ENCODE results near the gene PRSS50.

PRSS50 gene

DNA sequence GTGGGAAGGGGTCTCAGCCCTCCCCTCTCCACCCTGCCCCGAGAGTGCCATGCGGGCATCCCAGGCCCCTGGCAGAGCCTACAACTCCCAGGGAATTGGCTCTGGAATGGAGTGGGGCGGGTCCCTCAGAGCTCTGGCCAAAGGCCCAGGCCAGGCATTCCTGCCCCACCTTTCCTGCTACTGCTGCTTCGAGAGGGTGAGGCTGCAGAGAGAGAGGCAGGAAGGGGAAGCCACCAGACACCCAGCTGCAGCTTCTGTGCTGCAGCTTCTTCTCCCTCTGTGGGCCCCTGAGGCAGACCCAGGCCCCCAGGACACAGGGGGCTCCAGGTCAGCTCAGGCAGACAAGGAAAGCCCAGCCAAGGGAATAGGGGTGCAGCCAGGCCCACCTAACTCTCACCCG lies 26.9 kb downstream of the PRSS50 start:
- DNase-seq: no peak

DNA sequence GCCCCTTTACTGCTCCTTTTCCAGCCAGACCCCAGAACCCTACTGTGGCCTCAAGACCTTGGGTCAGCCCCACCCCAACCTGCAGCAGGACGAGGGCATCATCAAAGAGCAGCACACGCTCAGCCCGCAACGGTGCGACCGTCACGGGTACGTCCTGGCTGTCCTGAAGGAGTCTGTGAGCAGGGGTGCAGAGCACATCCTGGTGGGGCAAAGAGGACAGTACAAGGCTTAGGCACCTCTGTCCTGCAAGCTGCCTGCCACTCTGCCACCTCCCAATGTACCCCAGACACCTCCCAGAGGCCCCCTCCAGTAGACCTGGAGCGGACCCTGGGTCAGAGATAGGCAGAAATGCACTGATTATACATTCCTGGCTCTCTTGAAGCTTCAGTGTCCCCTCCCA lies 32.2 kb downstream of the PRSS50 start:
- DNase-seq: no peak

- no peak for DNase-seq
Measured at GRCh38 chr3:46684891-46685290, 32.8 kb downstream of the PRSS50 start.

DNA sequence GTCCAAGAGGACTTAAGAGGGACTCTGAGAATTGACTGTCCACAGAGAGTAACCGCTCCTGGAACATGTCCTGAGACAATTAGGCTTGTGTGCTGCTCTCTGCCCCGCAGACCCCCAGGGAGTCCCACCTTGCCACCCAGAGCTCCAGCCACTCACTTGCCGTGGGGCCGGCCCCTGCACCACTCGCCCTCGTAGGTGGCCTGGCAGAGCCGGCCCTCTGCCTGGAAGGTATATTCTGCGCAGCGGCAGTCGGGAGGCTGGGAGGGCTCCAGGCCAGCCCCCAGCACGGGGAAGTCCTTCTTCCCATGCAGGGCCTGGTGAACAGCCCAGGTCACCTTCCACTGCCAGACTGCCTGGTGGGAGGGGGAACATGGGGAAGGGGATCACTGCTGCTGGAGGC lies 34.7 kb downstream of the PRSS50 start:
- DNase-seq: no peak

DNA sequence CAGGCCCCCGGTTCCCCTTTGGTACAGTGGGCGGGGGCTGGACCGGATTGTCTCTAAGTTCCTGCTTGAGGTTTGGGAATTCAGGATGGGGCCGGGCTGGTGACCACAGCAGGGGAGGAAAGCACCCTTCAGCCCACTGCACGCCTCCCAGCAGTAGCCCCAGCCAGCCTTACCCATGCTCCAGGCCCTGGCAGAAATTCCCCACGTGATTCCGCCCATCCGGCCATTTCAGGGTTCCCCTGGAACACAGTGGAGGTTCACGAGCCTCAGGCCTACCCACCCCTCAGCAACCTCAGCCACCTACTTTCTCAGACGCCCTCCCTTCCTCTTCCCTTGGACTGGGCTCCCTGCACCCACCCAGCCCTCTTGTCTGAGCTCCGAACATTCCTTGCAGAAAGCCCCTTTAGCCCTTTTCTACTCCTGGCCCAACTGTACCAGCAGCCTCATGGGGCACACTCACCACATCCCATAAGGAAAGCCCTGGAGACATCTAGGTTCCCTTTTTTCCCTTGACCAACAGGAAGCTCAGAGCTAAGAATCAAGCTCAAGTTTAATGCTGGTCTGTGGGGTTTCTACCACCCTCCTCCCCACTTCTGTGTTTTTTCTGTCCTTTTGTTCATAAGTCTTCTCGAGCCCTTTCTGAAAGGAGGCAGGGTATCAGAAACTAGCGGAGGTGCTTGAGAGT lies 35.7 kb downstream of the PRSS50 start:
- no peak for DNase-seq

DNA sequence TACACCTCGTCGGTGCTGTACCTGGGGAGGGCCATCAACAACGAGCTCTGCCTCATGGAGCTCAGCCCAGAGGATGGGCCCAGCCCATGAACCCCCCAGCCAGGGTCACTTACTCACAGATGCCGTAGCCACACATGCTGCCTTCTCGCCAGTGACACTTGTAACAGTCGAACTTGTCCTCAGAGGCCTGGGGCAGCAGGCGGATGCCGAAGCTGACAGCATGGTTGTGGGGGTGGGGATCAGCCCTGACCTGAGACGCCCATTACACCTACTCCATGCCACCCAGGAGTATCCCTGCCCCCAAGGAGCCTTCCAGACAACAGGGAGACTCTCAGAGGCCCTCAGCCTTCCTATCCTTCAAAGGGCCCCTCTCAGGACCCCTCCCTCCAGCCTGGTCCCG lies 36.3 kb downstream of the PRSS50 start:
- no peak for DNase-seq

- DNase-seq: no peak
Measured at GRCh38 chr3:46680298-46680826, 37.3 kb downstream of the PRSS50 start.

- no peak for DNase-seq
Measured at GRCh38 chr3:46679681-46680080, 38.0 kb downstream of the PRSS50 start.

- DNase-seq: no peak
Measured at GRCh38 chr3:46678280-46678679, 39.4 kb downstream of the PRSS50 start.

GRCh38 chr3:46677411-46677726 lies 40.3 kb downstream of the PRSS50 start:
- DNase-seq: no peak

DNA sequence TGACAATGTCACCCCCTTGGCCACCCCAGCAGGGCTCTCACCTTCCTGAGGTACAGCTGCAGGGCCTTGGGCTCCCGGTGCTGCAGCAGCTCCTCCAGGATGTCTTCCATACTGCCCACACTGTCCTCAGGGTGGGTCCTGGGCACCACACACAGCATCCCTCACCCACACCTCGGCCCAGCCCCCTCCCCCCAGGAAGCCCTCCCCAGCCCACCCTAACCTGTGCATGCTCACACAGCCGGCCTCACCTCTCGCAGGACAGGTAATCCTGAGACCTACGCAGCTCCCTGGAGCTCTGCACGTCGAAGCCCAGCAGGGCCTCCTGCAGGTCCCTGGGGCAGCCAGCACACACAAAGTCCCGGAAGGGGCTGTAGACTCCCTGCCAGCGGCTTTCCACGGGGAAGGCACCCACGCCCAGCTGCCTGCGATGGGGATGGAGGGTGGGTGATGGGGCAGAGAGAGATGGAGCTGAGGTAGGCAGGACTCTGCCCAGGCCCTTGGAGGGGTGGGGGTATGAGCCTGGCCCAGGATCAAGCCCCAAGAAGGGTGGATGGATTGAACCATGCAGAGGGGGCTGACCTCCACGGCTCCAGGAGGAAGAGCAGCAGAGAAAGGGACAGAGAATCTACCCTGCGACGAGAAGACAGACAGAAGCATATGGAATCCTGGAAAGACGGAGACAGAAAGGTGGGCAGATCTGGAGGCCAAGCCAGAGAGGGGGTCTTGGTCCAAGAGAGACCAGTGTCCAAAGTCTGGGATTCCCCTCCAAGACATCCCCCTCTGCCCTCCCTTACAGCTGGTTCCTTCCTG lies 40.9 kb downstream of the PRSS50 start:
- DNase-seq: no peak

DNA sequence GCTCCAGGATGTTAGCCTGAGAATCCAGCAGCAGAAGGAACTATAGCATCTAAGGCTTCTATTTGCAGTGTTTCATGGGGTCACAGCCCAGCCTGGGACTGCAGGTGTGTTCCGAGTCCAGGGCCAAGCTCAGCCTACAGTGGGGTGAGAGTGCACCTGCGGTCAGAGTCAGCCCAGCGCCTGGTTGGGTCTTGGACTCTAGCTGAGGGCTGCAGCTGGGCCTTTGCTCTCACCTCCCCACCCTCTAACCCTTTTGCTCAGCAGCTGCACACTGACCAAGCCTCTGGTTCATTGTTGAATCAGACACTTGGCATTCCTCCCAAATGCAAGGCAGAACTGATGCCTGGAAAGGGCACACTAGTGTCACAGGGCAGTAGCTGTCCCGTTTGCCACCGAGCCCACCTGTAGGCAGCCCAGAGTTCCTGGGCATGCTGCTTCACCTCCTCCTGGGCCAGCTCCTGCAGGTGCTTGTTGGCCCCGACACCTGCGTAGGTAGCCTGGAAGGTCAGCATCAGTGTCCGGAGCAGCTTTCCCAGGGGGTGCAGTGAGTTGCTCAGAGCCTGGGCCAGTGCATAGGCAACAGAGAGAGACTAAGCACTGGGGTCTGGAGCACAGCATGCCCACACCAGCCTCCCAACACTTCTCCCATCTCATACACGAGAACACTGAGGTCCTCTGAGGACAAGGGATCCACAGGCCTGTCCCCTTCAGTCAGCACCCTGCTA lies 41.7 kb downstream of the PRSS50 start:
- DNase-seq: no peak

DNA sequence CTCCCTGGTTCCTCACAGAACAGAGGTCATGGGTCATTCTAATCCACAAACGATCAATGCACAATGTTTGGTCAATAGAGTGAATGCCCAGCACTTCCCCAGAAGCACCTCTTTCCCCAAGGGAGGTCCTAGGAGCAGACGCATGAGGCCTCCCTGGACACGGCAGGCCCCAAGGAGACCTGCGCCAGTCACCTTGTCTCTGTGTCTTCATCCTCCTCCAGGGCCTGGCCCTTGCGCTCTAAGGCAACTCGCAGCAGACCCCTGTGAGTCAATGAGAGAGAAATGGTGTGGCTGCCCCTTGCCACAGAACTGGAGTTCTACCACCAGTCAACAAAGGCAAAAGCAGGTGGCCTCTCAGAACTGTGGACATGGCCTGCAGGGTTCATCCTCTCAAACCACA lies 42.2 kb downstream of the PRSS50 start:
- no peak for DNase-seq

GRCh38 chr3:46674031-46674845 lies 43.4 kb downstream of the PRSS50 start:
- no peak for DNase-seq

DNA sequence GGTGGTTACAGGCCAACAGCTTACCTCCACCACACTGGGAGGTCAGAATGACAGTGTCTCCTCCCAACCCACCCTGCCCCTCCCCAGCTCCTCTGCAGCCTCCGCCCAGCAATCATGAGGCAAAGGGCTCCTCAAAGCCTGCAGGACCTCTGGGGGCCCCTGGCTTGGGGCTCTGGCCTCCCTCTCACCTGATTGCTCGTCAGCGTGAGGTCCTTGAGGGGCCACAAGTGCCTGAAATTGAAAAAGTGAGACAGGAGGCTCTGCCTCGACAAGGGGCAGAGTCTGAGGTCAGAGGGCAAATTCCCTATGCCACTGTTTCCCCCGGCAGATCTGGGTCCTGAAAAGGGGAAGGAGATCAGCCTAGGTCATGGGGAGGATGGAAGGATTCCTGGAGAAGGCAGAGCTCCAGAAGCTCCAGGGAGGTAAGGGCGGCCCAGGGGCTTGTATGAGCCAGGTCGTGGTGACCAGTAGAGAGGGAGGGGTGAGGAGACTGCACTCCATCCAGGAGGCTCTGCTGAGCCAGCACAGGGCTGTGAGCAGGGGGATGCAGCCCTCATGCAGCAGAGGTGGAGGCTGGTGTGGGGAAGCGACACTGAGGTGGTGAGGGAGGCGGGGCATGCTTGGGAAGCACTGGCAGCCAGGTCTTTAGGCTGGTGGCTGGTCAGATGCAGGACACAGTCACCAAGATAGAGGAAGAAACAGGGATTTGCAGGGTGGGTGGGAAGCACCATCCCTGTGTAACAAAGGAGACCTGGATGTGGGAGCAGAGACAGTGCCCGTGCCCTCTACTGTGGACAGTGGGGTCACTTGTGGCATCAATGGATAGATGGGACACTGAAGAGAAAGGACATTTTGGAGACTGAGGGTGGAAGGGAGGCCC lies 44.3 kb downstream of the PRSS50 start:
- DNase-seq: no peak

DNA sequence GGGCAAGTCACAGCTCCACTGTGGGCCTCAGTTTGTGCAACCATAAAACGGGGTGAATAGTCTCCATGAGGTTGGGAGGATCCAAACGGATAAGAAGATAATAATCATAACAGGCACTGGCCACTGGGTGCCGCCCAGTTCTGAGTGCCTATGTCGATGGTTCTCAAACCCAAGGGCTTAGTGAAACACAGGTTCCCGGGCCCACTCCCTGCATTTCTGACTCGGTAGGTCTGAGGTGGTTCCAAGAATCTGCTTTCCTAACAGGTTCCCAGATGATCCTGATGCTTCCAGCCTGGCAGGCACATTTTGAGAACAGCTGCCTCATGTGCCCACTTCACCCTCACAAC lies 45.3 kb downstream of the PRSS50 start:
- DNase-seq: no peak

- no peak for DNase-seq
Measured at GRCh38 chr3:46671541-46672348, 45.9 kb downstream of the PRSS50 start.

DNA sequence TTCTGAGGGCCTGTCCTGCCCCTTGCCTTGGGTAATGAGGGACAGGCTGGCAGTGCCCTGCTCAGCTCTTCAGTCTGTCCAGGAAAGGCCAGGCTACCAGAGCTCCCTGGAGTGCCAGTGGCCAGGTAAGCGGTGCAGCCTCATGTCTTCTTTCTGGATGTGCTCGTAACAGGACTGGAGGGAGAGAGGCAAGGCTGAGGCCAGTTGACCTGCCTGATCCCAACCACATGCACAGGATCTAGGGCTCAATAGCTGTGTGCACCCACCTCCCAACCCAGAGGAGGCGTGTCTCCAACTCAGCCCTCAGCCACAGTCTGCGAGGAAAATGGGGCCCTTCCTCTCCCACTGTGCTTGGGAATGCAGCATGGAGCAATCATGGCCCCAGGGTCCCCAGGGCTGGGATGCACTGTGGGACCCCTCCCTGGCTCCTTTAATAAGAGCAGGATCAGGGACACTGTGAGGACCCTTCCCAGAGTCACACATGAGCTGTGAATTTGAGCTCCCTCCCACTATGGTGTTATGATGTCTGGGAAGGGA lies 46.7 kb downstream of the PRSS50 start:
- DNase-seq: no peak

DNA sequence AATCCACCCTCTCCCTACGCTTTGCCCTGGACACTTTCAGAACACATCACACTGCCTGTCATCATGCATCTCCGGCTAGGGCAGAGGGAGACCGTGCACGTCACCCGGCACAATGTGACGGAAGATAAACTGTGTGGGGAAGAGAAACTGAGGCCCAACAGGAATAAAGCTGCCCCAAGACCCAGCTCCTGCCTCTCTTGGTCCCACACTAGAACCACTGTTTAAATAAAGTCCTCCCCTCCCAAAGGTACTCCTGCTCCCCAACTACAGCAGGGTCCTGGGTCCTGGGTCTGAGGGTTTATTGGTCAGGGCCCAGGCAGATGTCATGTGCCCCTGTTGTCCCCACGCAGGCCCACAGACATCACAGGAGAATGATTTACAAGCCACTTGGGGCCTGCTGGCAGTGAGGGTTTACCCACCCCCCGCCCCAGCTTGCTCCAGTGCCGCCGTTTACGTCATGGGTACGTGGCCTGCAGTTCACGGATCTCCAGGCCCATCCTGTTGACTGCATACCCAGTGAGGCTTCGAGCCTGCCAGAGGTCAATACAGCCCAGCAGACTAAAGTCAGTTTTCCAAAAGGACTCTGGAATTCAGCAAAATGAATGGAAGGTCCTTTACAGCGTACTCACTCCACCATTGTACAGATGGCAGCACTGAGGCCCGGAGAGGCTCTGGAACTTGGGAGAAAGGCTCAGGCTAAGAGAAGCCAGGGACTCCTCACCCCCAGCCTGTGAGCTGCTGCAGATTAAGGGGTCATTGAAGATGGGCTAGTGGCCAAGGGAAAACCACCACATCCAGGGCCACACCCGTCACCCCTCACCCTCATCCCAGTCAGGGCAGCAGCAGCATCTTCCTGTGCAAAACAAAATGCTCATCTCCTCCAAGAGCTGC lies 47.4 kb downstream of the PRSS50 start:
- DNase-seq: no peak
